ENCODE data around the gene SPOCK3.
"Not testable (repeated sequence)": the region's sequence is repeated elsewhere in the genome, so short reads cannot be mapped to it uniquely, and the experiment has no call there.

Gene SPOCK3

GRCh38 chr4:167234316-167234881, at the start of gene SPOCK3:
Gene SPOCK3, minus strand, starts transcription at chr4:167234494.
- peaks cover 39% of the 10 kb centered on the region for H3K27me3 Mint-ChIP-seq (ENCODE audit: low read depth, poor library complexity)
- H3K9me3 Mint-ChIP-seq, result no peaks in the 10 kb centered on the region
- H3K36me3 Mint-ChIP-seq (ENCODE audit: low read depth), result no peaks in the 10 kb centered on the region
- H3K4me1 Mint-ChIP-seq, result peaks cover 17% of the 10 kb centered on the region
- peak; percentile 79 for DNase-seq
- H3K27ac Mint-ChIP-seq, result no peak within 1 kb of the TSS
- peak within 1 kb of the TSS; percentile 99 for H3K4me3 Mint-ChIP-seq
- TF ChIP-seq, protein P1, sequence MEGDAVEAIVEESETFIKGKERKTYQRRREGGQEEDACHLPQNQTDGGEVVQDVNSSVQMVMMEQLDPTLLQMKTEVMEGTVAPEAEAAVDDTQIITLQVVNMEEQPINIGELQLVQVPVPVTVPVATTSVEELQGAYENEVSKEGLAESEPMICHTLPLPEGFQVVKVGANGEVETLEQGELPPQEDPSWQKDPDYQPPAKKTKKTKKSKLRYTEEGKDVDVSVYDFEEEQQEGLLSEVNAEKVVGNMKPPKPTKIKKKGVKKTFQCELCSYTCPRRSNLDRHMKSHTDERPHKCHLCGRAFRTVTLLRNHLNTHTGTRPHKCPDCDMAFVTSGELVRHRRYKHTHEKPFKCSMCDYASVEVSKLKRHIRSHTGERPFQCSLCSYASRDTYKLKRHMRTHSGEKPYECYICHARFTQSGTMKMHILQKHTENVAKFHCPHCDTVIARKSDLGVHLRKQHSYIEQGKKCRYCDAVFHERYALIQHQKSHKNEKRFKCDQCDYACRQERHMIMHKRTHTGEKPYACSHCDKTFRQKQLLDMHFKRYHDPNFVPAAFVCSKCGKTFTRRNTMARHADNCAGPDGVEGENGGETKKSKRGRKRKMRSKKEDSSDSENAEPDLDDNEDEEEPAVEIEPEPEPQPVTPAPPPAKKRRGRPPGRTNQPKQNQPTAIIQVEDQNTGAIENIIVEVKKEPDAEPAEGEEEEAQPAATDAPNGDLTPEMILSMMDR (IDR thresholded peaks at IDR 0.05), result no peak

DNA sequence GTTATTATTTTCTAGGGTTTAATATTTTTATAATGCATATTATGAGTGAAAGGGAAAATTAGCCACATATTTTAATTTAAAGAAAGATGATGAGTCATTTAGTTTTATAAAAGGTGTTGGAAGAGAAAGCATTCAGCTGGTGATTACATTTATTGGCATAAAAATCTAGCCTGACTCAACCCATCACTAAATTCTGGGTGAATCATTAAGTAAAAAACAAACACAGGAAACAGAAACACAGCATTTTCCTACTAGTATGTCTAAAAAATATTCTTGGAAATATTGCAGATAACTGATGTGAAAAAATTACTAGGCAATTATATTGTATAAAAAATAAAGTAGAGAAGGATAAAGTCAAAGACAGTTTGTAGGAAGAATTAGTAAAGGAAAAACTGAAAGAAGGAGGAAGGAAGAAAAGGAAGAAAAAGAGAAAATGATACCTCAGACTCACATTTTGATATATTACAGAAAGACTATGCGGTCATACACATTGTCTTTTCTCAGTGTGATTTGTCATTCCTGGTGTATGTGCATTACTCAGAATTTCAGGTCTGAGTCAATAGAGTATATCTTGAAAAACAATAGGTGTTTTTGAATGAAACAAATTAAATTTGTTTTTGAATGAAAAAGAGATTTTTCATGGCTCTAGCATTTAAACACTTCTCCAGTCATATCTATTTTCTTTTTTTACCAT, 48.0 kb upstream of the SPOCK3 start:
- Mint-ChIP-seq H3K4me1 (no peaks in the 10 kb centered on the region), H3K27ac (no peak overlapping the region), H3K36me3 (ENCODE audit: low read depth) (peaks cover 2% of the 10 kb centered on the region), H3K9me3 (peaks cover 35% of the 10 kb centered on the region), H3K27me3 (ENCODE audit: low read depth, poor library complexity) (no peaks in the 10 kb centered on the region), H3K4me3 (no peak overlapping the region)
- DNase-seq, result no peak
- TF ChIP-seq, protein P1 (IDR thresholded peaks at IDR 0.05), result no peak

- H3K27me3 Mint-ChIP-seq (ENCODE audit: low read depth, poor library complexity); H3K4me3 Mint-ChIP-seq; H3K36me3 Mint-ChIP-seq (ENCODE audit: low read depth); H3K27ac Mint-ChIP-seq; H3K4me1 Mint-ChIP-seq: not testable (repeated sequence)
- peak; percentile 6 for DNase-seq
- peaks cover 31% of the 10 kb centered on the region for H3K9me3 Mint-ChIP-seq
These were observed 47.3 kb upstream of the SPOCK3 start for GRCh38 chr4:167281545-167281944.

- H3K27me3 Mint-ChIP-seq (ENCODE audit: low read depth, poor library complexity), result no peaks in the 10 kb centered on the region
- H3K27ac Mint-ChIP-seq, result no peak overlapping the region
- peaks cover 9% of the 10 kb centered on the region for H3K9me3 Mint-ChIP-seq
- no peaks in the 10 kb centered on the region for H3K36me3 Mint-ChIP-seq (ENCODE audit: low read depth)
- TF ChIP-seq, protein P1 (IDR thresholded peaks at IDR 0.05), result no peak
- no peak for DNase-seq
- H3K4me1 Mint-ChIP-seq, result no peaks in the 10 kb centered on the region
- H3K4me3 Mint-ChIP-seq, result no peak overlapping the region
These were observed 40.1 kb upstream of the SPOCK3 start for GRCh38 chr4:167274351-167274750.

DNA sequence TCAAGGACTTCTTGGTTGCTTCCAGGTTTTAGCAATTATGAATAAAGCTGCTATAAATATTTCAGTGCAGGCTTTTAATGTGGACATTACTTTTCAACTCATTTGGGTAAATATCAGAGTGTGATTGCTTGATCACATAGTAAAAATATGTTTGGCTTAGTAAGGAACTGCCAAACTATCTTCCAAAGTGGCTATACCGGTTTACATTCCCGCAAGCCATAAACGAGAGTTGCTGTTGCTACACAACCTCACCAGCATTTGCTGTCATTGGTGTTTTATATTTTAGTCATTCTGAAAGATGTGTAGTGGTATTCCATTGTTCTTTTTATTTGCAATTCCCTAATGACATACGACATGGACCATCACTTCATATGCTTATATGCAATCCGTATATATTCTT, 30.9 kb upstream of the SPOCK3 start:
- H3K27ac Mint-ChIP-seq, result no peak overlapping the region
- H3K4me1 Mint-ChIP-seq, result no peaks in the 10 kb centered on the region
- no peaks in the 10 kb centered on the region for H3K36me3 Mint-ChIP-seq (ENCODE audit: low read depth)
- H3K9me3 Mint-ChIP-seq, result no peaks in the 10 kb centered on the region
- no peak for DNase-seq
- TF ChIP-seq, protein P1 (IDR thresholded peaks at IDR 0.05), result no peak
- H3K27me3 Mint-ChIP-seq (ENCODE audit: low read depth, poor library complexity), result no peaks in the 10 kb centered on the region
- H3K4me3 Mint-ChIP-seq, result no peak overlapping the region

DNA sequence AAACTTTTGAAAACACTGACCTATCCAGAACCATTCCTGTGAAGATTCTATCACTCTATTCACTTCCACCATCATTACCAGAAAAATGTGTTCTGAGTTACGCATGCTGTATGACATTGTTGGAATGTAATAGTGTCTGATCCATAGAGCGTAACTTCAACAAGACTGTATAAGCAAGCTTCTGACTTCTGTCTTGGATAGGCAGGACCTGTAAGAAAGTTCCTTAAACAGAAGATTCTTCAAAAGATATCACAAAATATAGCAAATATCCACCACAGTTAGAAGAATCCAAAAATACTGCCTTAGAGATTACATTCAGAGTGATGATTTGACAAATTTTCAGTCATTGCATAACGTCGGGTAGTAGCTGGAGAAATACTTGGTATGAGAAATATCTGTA, 14.0 kb upstream of the SPOCK3 start:
- no peak overlapping the region for H3K4me3 Mint-ChIP-seq
- peaks cover 5% of the 10 kb centered on the region for H3K9me3 Mint-ChIP-seq
- DNase-seq, result no peak
- TF ChIP-seq, protein P1 (IDR thresholded peaks at IDR 0.05), result no peak
- peaks cover 2% of the 10 kb centered on the region for H3K27me3 Mint-ChIP-seq (ENCODE audit: low read depth, poor library complexity)
- H3K36me3 Mint-ChIP-seq (ENCODE audit: low read depth), result no peaks in the 10 kb centered on the region
- no peaks in the 10 kb centered on the region for H3K4me1 Mint-ChIP-seq
- H3K27ac Mint-ChIP-seq, result no peak overlapping the region
